D721Med (cell line): ENCODE data around the gene RPP38.

Experiments
- DNase-seq: peaks from one replicate; pipeline ENCODE4 v3.0.0; 2011; ENCODE audit warnings: low spot score; ENCODE audit not compliant: insufficient read length
- FAIRE-seq: peaks from 2 replicates; lab custom pipeline; 2011; peaks lifted over from hg19 to GRCh38; lab: Jason Lieb, UNC
- TF ChIP-seq, protein P1 (sequence below): IDR thresholded peaks from 2 replicates; pipeline ENCODE4 v1.5.1; 2012; ENCODE audit warnings: mild to moderate bottlenecking, control low read depth; ENCODE audit not compliant: insufficient read depth; ENCODE audit errors: missing control alignments

The RPP38 gene

GRCh38 chr10:15106352-15107013, 9.3 kb downstream of the RPP38 start:
- peak; percentile 82 for FAIRE-seq
- TF ChIP-seq, protein P1, sequence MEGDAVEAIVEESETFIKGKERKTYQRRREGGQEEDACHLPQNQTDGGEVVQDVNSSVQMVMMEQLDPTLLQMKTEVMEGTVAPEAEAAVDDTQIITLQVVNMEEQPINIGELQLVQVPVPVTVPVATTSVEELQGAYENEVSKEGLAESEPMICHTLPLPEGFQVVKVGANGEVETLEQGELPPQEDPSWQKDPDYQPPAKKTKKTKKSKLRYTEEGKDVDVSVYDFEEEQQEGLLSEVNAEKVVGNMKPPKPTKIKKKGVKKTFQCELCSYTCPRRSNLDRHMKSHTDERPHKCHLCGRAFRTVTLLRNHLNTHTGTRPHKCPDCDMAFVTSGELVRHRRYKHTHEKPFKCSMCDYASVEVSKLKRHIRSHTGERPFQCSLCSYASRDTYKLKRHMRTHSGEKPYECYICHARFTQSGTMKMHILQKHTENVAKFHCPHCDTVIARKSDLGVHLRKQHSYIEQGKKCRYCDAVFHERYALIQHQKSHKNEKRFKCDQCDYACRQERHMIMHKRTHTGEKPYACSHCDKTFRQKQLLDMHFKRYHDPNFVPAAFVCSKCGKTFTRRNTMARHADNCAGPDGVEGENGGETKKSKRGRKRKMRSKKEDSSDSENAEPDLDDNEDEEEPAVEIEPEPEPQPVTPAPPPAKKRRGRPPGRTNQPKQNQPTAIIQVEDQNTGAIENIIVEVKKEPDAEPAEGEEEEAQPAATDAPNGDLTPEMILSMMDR, result peak; percentile 92
- DNase-seq, result peak; percentile 51

GRCh38 chr10:15112657-15113056, 15.5 kb downstream of the RPP38 start:
- TF ChIP-seq, protein P1, result no peak
- FAIRE-seq (no peak), DNase-seq (no peak)

DNA sequence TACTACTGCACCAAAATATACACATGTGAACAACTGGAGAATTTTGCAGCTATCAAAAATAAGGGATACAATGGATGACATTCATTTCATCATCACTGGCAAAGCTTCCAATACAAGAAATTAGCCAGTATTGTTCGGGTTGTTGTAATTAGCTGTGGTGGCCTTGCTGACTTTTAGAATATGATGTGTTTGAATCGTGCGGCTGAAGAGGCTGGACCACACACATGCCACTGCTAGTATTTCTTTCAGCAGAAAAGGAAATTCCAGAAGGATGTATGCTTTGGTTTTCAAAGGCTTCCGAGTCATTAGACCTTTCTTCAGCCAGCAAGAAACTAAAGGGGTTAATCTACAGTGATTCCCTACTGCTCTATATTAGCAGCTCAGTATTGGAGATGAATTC, 16.6 kb downstream of the RPP38 start:
- TF ChIP-seq, protein P1, result no peak
- FAIRE-seq, result no peak
- DNase-seq, result no peak

GRCh38 chr10:15116225-15116624, 19.1 kb downstream of the RPP38 start:
- TF ChIP-seq, protein P1, result no peak
- DNase-seq (no peak), FAIRE-seq (no peak)

DNA sequence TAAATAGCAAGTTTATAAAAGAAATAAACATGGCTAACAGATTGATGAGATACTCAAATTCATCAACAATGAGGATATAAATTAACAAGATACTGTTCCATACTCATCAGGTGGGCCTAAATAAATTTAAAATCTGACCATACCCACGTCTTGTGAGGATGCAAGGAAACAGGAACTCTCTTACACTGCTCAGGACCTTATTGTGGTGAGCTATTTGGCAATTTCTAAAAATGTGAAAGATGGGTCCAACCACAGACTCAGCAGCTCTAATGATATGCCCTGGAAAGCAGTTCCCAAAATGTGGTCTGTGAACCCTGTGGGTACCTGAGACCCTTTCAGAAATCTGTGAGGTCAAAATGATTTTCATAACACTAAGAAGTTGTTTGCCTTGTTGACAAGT, 21.5 kb downstream of the RPP38 start:
- DNase-seq (no peak), FAIRE-seq (no peak)
- TF ChIP-seq, protein P1, result no peak

- TF ChIP-seq, protein P1, result no peak
- DNase-seq (no peak), FAIRE-seq (no peak)
Observed at GRCh38 chr10:15120523-15120922, 23.4 kb downstream of the RPP38 start.

- DNase-seq, result no peak
- FAIRE-seq, result no peak
- TF ChIP-seq, protein P1, result no peak
Observed at GRCh38 chr10:15121707-15122106, 24.6 kb downstream of the RPP38 start.
